CD8-positive, alpha-beta memory T cell (primary cell): ENCODE measurements around the gene IFT74. TPM values are rescaled to one million over a fixed set of nuclear protein-coding genes. Genes with fewer than 3 reads are reported as not detected.

Source experiments
- CTCF ChIA-PET: fragments of 350-600 bp; sonication (Branson Sonifier 250); formaldehyde crosslinking; loops from one replicate; lab custom pipeline; 2021; ENCODE audit warnings: antibody characterized with exemption; lab: Charles Lee
- POLR2A ChIA-PET: fragments of 350-600 bp; sonication (Branson Sonifier 250); formaldehyde crosslinking; loops from one replicate; lab custom pipeline; 2021; ENCODE audit warnings: antibody characterized with exemption; lab: Charles Lee
- DNase-seq, 5 donors: peaks; one replicate each; pipeline versions ENCODE4 v3.0.0 to v3.0.0-alpha.2; 2020 to 2022; ENCODE audit warnings: mixed read lengths in 1 of 5
- H3K27ac ChIP-seq: one replicate; pipeline ENCODE4 v1.7.0; 2013; ENCODE audit warnings: low read depth, mild to moderate bottlenecking, low read length, moderate library complexity
- H3K27me3 ChIP-seq: 2 replicates; pipeline ENCODE4 v1.7.0; 2013; ENCODE audit warnings: low read length, mild to moderate bottlenecking; ENCODE audit not compliant: insufficient read depth, poor library complexity, severe bottlenecking
- H3K36me3 ChIP-seq: 2 replicates; pipeline ENCODE4 v1.7.0; 2013; ENCODE audit warnings: mild to moderate bottlenecking, low read length, moderate library complexity; ENCODE audit not compliant: insufficient read depth
- H3K4me1 ChIP-seq: 2 replicates; pipeline ENCODE4 v1.7.0; 2013; ENCODE audit warnings: mild to moderate bottlenecking, low read length, moderate library complexity; ENCODE audit not compliant: insufficient read depth
- H3K4me3 ChIP-seq: 2 replicates; pipeline ENCODE4 v1.7.0; 2013; ENCODE audit warnings: mild to moderate bottlenecking, low read length
- H3K9me3 ChIP-seq: 2 replicates; pipeline ENCODE4 v1.7.0; 2013; ENCODE audit warnings: mild to moderate bottlenecking, low read length
- H3K27ac Mint-ChIP-seq, 8 donors: one replicate each; pipeline ENCODE4 v1.8.0; 2020 to 2021; ENCODE audit warnings: mixed read lengths in 8 of 8, mild to moderate bottlenecking in 6 of 8, inconsistent platforms in 3 of 8, moderate library complexity in 3 of 8
- H3K27me3 Mint-ChIP-seq, 2 donors: one replicate each; pipeline ENCODE4 v1.8.0; 2020 to 2021; ENCODE audit warnings: mixed read lengths in 2 of 2, mild to moderate bottlenecking in 1 of 2, moderate library complexity in 1 of 2
- H3K36me3 Mint-ChIP-seq, 3 donors: one replicate each; pipeline ENCODE4 v1.8.0; 2020 to 2021; ENCODE audit warnings: mixed read lengths in 3 of 3, inconsistent platforms in 1 of 3, mild to moderate bottlenecking in 1 of 3
- H3K4me1 Mint-ChIP-seq, 3 donors: one replicate each; pipeline ENCODE4 v1.8.0; 2020 to 2021; ENCODE audit warnings: mixed read lengths in 3 of 3, inconsistent platforms in 1 of 3, mild to moderate bottlenecking in 1 of 3
- H3K4me3 Mint-ChIP-seq, 7 donors: one replicate each; pipeline ENCODE4 v1.8.0; 2020 to 2021; ENCODE audit warnings: mixed read lengths in 7 of 7, mild to moderate bottlenecking in 6 of 7, moderate library complexity in 4 of 7, inconsistent platforms in 2 of 7
- H3K9me3 Mint-ChIP-seq, 5 donors: one replicate each; pipeline ENCODE4 v1.8.0; 2020 to 2022; ENCODE audit warnings: mixed read lengths in 5 of 5, mild to moderate bottlenecking in 3 of 5, moderate library complexity in 2 of 5, inconsistent platforms in 1 of 5
- polyA plus RNA-seq: library from polyadenylated mRNA; unstranded; fragments of 300-500 nt; fragmentation: Illumina TruSeq; gene quantifications from one replicate; pipeline ENCODE4 v1.2.3, GENCODE V29; 2021
- total RNA-seq, 2 experiments: library from RNA; stranded (reverse); gene quantifications; one replicate each; pipeline ENCODE4 v1.2.3, GENCODE V29; 2021

IFT74 gene
- total and polyA plus RNA-seq, 3 experiments from 2014 or later = 7.5 to 10.4 (median 10.4) TPM

DNA sequence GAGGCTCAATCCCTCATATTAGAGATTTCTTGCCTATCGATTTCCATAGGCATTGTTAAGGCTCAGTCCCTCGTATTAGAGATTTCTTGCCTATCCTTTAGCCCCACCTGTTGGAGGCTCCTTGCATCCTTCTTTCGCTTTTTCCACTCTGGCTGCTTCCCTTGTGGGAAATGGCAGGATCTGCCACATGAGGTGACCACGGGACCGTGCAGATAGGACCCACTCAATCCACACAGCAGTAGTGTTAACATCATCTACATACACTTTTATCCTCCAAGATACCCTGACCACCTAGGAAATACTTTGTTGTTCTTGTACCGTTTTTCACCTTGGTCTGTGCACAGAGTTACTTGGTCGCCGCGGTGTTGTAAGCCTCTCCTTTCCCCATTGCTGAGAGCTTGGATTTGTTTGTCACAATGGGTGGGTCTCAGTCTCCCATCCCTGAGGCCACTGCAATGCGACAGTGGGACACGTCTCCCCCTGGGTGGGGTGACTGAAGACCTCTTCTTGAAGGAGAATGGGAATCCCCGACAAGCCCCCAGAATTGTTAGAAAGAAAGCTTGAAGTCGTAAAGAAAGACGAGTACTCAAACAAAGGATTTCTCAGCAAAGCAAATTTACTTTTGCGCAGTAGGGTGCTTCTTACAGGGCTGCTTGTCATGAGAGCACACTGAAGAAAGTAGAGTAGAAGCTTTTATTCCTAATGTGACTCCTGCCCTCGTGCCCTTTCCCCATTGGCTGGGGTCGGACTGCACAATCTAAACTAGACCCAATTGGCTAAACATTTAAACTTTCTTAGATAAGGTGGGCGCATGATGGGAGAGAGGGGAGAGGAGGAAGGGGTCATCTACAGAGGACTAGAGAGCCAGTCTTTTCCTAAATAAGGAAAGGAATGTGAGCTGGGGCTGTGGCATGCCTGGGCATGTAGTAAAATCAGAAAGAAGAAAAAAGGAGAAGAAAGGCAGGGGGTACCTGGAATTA lies 19.8 kb downstream of the IFT74 start:
- no peaks in the 10 kb centered on the region for H3K4me1 Mint-ChIP-seq
- Histone ChIP-seq H3K27me3 (no peaks in the 10 kb centered on the region), H3K27ac (no peak overlapping the region), H3K9me3 (no peaks in the 10 kb centered on the region), H3K36me3 (no peaks in the 10 kb centered on the region), H3K4me1 (no peaks in the 10 kb centered on the region), H3K4me3 (no peak overlapping the region)
- DNase-seq = no peak
- POLR2A ChIA-PET = no interaction called here
- H3K36me3 Mint-ChIP-seq = peaks cover 4 to 24% (median 13%) of the 10 kb centered on the region in 3 donors
- no peak overlapping the region for H3K4me3 Mint-ChIP-seq
- no peaks in the 10 kb centered on the region for H3K27me3 Mint-ChIP-seq
- peak overlapping the region in 1 of 8 donors; percentile 41 for H3K27ac Mint-ChIP-seq
- no peaks in the 10 kb centered on the region for H3K9me3 Mint-ChIP-seq
- CTCF ChIA-PET = interaction anchor here (2.0 kb wide), 1 partner anchor 229 kb away, joined by 6 read pairs; no protein-coding TSS in a partner anchor

DNA sequence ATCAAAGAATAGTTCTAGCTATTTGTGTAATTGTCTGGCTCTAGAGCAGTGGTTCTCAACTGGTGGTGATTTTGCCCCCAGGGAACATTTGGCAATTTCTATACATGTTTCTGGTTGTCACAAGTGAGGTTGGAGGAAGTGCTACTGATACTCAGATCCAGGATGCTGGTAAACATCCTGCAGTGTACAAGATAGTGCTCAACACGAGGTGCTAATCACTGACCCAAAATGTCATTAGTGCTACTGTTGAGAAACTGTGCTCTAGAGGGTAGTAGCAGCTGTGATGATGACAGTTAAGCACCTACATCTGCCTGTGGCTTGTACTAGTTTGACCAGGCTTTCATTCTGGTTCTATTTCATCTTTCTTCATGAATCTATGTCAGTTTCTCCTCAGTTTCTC lies 27.1 kb downstream of the IFT74 start:
- H3K36me3 ChIP-seq = peaks cover 7% of the 10 kb centered on the region
- Mint-ChIP-seq H3K4me1 (no peaks in the 10 kb centered on the region), H3K27ac (no peak overlapping the region), H3K4me3 (no peak overlapping the region), H3K36me3 (peaks cover 11 to 39% (median 15%) of the 10 kb centered on the region in 3 donors), H3K9me3 (no peaks in the 10 kb centered on the region), H3K27me3 (no peaks in the 10 kb centered on the region)
- no peak for DNase-seq
- no peak overlapping the region for H3K27ac ChIP-seq
- no peaks in the 10 kb centered on the region for H3K9me3 ChIP-seq
- POLR2A ChIA-PET = no interaction called here
- H3K4me1 ChIP-seq = no peaks in the 10 kb centered on the region
- H3K27me3 ChIP-seq = no peaks in the 10 kb centered on the region
- H3K4me3 ChIP-seq = no peak overlapping the region
- CTCF ChIA-PET = no interaction called here

DNA sequence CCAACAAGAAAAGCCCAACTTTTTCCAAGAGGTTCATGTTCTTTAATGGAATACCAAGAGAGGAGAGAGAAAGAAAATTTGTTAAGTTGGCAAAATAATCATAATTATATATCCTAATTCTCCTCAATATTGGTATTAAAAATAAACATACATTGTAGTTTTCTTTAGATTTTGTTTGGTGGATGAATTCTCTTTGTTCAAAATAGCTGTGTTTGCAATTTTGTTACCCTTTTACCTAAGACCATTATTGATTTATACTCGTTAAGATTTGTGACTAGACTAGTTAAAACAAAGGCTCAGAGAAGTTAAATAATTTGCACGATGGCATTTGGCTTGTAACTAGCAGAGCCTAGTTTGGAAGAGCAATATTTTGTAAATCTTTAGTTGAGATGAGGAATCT lies 39.6 kb downstream of the IFT74 start:
- H3K36me3 ChIP-seq = no peaks in the 10 kb centered on the region
- ChIA-PET CTCF (no interaction called here), POLR2A (no interaction called here)
- H3K9me3 Mint-ChIP-seq = no peaks in the 10 kb centered on the region
- no peaks in the 10 kb centered on the region for H3K27me3 Mint-ChIP-seq
- no peak for DNase-seq
- no peaks in the 10 kb centered on the region for H3K27me3 ChIP-seq
- H3K4me3 Mint-ChIP-seq = no peak overlapping the region
- no peak overlapping the region for H3K27ac Mint-ChIP-seq
- H3K36me3 Mint-ChIP-seq = peaks cover 0 to 8% (median 3%) of the 10 kb centered on the region in 3 donors
- H3K4me1 Mint-ChIP-seq = no peaks in the 10 kb centered on the region
- no peak overlapping the region for H3K4me3 ChIP-seq
- H3K27ac ChIP-seq = no peak overlapping the region
- no peaks in the 10 kb centered on the region for H3K9me3 ChIP-seq
- no peaks in the 10 kb centered on the region for H3K4me1 ChIP-seq

DNA sequence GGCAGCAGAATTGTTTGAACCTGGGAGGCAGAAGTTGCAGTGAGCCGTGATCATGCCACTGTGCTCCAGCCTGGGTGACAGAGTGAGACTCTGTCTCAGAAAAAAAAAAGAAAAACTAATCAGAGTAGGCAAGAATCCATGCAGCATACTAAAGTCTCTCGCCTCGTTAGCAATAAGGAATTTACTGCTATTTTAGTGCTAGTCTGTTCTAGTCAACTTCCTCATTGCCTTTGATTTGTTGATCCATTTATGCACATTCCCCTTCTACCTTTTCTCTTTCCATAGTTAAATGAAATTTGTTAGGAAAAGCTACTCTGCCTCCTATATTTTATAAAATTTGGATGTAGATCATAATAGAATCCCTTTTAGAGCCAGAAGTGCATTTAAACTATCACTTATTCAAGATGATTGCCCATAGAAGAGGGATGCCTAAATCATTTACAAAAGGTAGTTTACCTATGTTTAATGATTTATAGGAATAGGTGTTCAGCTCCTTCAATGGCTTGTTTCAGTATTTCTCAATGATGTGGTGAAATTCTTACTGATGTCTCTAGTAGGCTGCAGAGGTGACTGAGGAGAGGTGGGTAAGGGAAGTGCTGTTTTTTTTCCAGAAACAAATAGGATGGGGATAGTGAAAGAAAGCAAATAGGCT lies 47.3 kb downstream of the IFT74 start:
- ChIA-PET CTCF (interaction anchor here (1.4 kb wide), 1 partner anchor 19 kb away, joined by 3 read pairs; no protein-coding TSS in a partner anchor), POLR2A (no interaction called here)
- H3K27me3 ChIP-seq = no peaks in the 10 kb centered on the region
- H3K4me3 Mint-ChIP-seq = no peak overlapping the region
- H3K27me3 Mint-ChIP-seq = no peaks in the 10 kb centered on the region
- H3K4me1 Mint-ChIP-seq = no peaks in the 10 kb centered on the region
- peak overlapping the region in 1 of 8 donors; percentile 62 for H3K27ac Mint-ChIP-seq
- H3K36me3 ChIP-seq = no peaks in the 10 kb centered on the region
- H3K4me1 ChIP-seq = no peaks in the 10 kb centered on the region
- H3K9me3 ChIP-seq = no peaks in the 10 kb centered on the region
- H3K36me3 Mint-ChIP-seq = peaks cover 0 to 4% (median 3%) of the 10 kb centered on the region in 3 donors
- H3K9me3 Mint-ChIP-seq = no peaks in the 10 kb centered on the region
- no peak overlapping the region for H3K4me3 ChIP-seq
- H3K27ac ChIP-seq = no peak overlapping the region
- no peak for DNase-seq

DNA sequence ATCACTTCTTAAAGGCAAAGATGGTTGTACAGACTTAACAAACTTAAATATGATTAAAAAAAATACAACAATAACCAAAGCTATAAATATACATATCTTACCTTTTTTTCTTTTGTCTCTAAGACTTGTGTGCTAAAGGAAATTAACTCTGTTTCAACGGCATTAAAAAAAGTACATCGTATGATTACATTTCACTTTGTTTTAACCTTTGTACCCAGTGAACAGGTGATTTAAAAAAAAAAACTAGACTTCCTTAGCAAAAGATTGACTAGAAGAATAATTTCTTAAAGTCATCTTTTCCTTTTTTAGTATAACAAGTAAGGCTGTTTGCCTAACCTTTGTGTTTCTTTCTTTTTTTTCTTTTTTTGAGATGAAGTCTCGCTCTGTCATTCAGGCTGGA lies 49.3 kb downstream of the IFT74 start, which contains the start of gene LRRC19:
LRRC19 (minus strand) TSS at position 182 of the 400 bp plus-strand sequence. CDS start 5,978 bp downstream, outside the sequence.
- H3K4me3 ChIP-seq = no peak within 1 kb of the TSS
- CTCF ChIA-PET = no interaction called here
- POLR2A ChIA-PET = no interaction called here
- H3K27me3 Mint-ChIP-seq = no peaks in the 10 kb centered on the region
- H3K9me3 Mint-ChIP-seq = no peaks in the 10 kb centered on the region
- H3K4me1 Mint-ChIP-seq = no peaks in the 10 kb centered on the region
- H3K27ac Mint-ChIP-seq = peak within 1 kb of the TSS in 1 of 8 donors; percentile 74
- H3K27me3 ChIP-seq = no peaks in the 10 kb centered on the region
- H3K36me3 Mint-ChIP-seq = peaks cover 0 to 6% (median 4%) of the 10 kb centered on the region in 3 donors
- no peaks in the 10 kb centered on the region for H3K9me3 ChIP-seq
- no peaks in the 10 kb centered on the region for H3K4me1 ChIP-seq
- H3K36me3 ChIP-seq = no peaks in the 10 kb centered on the region
- DNase-seq = no peak
- H3K27ac ChIP-seq = no peak within 1 kb of the TSS
- no peak within 1 kb of the TSS for H3K4me3 Mint-ChIP-seq

DNA sequence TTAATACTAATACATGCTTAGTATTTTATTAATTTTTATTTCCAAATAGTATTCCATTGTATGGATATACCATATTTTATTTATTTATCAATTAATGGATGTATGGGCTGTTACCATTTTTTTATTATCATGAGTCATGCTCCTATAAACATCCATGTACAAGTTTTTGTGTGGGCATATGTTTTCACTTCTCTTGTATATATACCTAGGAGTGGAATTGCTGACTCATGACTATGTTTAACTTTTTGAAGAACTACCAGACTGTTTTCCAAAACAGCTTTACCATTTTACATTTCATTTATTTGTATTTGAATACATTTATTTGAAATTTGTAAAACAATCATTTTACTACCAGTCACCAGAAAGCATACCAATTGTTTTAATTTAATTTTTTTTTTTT lies 63.4 kb downstream of the IFT74 start:
- no peak for DNase-seq
- Mint-ChIP-seq H3K9me3 (no peaks in the 10 kb centered on the region), H3K27ac (no peak overlapping the region), H3K4me1 (no peaks in the 10 kb centered on the region), H3K27me3 (no peaks in the 10 kb centered on the region), H3K4me3 (no peak overlapping the region), H3K36me3 (peaks cover 23 to 56% (median 30%) of the 10 kb centered on the region in 3 donors)
- Histone ChIP-seq H3K9me3 (no peaks in the 10 kb centered on the region), H3K4me3 (no peak overlapping the region), H3K27me3 (no peaks in the 10 kb centered on the region), H3K27ac (no peak overlapping the region), H3K4me1 (no peaks in the 10 kb centered on the region), H3K36me3 (peaks cover 6% of the 10 kb centered on the region)
- ChIA-PET POLR2A (no interaction called here), CTCF (no interaction called here)

DNA sequence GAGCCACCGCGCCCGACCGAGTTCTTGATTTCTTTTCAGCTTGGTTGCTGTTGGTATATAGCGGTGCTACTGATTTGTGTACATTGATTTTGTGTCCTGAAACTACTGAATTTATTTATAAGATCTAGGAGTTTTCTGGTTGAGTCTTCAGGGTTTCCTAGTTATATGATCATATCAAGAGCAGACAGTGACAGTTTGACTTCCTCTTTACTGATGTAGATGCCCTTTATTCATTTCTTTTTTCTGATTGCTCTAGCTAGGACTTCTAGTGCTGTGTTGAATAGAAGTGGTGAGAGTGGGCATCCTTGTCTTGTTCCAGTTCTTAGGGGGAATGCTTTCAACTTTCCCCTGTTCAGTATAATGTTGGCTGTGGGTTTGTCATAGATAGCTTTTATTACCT lies 66.7 kb downstream of the IFT74 start:
- peaks cover 6% of the 10 kb centered on the region for H3K36me3 ChIP-seq
- H3K27ac ChIP-seq = no peak overlapping the region
- CTCF ChIA-PET = no interaction called here
- no peaks in the 10 kb centered on the region for H3K4me1 ChIP-seq
- peaks cover 19 to 44% (median 38%) of the 10 kb centered on the region in 3 donors for H3K36me3 Mint-ChIP-seq
- POLR2A ChIA-PET = no interaction called here
- no peaks in the 10 kb centered on the region for H3K4me1 Mint-ChIP-seq
- no peak overlapping the region for H3K27ac Mint-ChIP-seq
- no peak overlapping the region for H3K4me3 Mint-ChIP-seq
- H3K27me3 ChIP-seq = no peaks in the 10 kb centered on the region
- H3K27me3 Mint-ChIP-seq = no peaks in the 10 kb centered on the region
- peaks cover 0 to 2% (median 0%) of the 10 kb centered on the region in 5 donors for H3K9me3 Mint-ChIP-seq
- no peaks in the 10 kb centered on the region for H3K9me3 ChIP-seq
- H3K4me3 ChIP-seq = no peak overlapping the region
- DNase-seq = no peak

DNA sequence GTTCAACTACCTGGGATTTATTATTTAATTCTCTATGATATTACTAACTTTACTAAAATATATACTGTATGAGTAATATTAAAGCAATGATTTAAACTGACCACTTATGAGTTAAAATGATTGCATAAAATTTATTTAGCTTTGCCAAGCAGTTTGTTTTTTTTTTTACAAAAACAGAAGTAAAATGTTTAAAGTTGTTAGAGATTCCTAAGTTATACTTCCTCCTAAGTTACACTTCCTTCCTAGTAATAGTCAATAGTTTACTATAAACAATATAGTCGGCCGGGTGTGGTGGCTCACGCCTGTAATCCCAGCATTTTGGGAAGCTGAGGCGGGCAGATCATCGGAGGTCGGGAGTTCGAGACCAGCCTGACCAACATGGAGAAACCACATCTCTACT lies 73.0 kb downstream of the IFT74 start:
- POLR2A ChIA-PET = no interaction called here
- Mint-ChIP-seq H3K4me1 (no peaks in the 10 kb centered on the region), H3K9me3 (peaks cover 0 to 2% (median 0%) of the 10 kb centered on the region in 5 donors), H3K36me3 (peaks cover 6 to 12% (median 10%) of the 10 kb centered on the region in 3 donors), H3K27ac (no peak overlapping the region), H3K27me3 (no peaks in the 10 kb centered on the region), H3K4me3 (no peak overlapping the region)
- Histone ChIP-seq H3K9me3 (no peaks in the 10 kb centered on the region), H3K4me3 (no peak overlapping the region), H3K4me1 (no peaks in the 10 kb centered on the region), H3K27me3 (no peaks in the 10 kb centered on the region), H3K27ac (no peak overlapping the region), H3K36me3 (peaks cover 4% of the 10 kb centered on the region)
- CTCF ChIA-PET = no interaction called here
- no peak for DNase-seq
